GM06990 (cell line): ENCODE measurements around the gene ELL.

ENCODE experiments used
- DNase-seq: peaks from one replicate; pipeline ENCODE4 v3.0.0-alpha.2; 2011; ENCODE audit not compliant: insufficient read length; ENCODE audit errors: extremely low read depth
- H3K27me3 ChIP-seq: replicated peaks from 2 replicates; pipeline ENCODE4 v1.6.0; 2011; ENCODE audit warnings: low read length; ENCODE audit not compliant: control insufficient read depth, insufficient read depth
- H3K36me3 ChIP-seq: 2 replicates; pipeline ENCODE4 v1.5.1; 2011; ENCODE audit warnings: low read length; ENCODE audit not compliant: control insufficient read depth, insufficient read depth
- H3K4me3 ChIP-seq: replicated peaks from 2 replicates; pipeline ENCODE4 v1.5.1; 2011; ENCODE audit warnings: low read depth, mild to moderate bottlenecking, control low read depth, low read length
- CTCF ChIP-seq: IDR thresholded peaks from 2 replicates; pipeline ENCODE4 v1.5.1; 2011; ENCODE audit warnings: low read length, control low read depth, mild to moderate bottlenecking, inconsistent platforms; ENCODE audit not compliant: insufficient read depth, poor library complexity, severe bottlenecking

Gene ELL

GRCh38 chr19:18419195-18419698 lies 102.6 kb downstream of the ELL start, which contains the start of gene SSBP4:
TSS of gene SSBP4 (plus strand) at chr19:18419398. CDS start at chr19:18419649, 251 bp downstream.
- H3K36me3 ChIP-seq, result no peaks in the 10 kb centered on the region
- no peaks in the 10 kb centered on the region for H3K27me3 ChIP-seq
- peak; percentile 84 for DNase-seq
- no peak for TF ChIP-seq CTCF
- H3K4me3 ChIP-seq, result peak within 1 kb of the TSS; percentile 76

GRCh38 chr19:18418483-18419194 lies 103.2 kb downstream of the ELL start:
- no peaks in the 10 kb centered on the region for H3K27me3 ChIP-seq
- no peaks in the 10 kb centered on the region for H3K36me3 ChIP-seq
- TF ChIP-seq CTCF, result no peak
- peak; percentile 60 for DNase-seq
- peak overlapping the region; percentile 48 for H3K4me3 ChIP-seq

GRCh38 chr19:18418029-18418482 lies 103.8 kb downstream of the ELL start:
- Histone ChIP-seq H3K4me3 (peak overlapping the region; percentile 33), H3K36me3 (no peaks in the 10 kb centered on the region), H3K27me3 (no peaks in the 10 kb centered on the region)
- no peak for TF ChIP-seq CTCF
- no peak for DNase-seq

- Histone ChIP-seq H3K36me3 (no peaks in the 10 kb centered on the region), H3K4me3 (peak overlapping the region; percentile 33), H3K27me3 (no peaks in the 10 kb centered on the region)
- no peak for TF ChIP-seq CTCF
- peak; percentile 76 for DNase-seq
Measured at GRCh38 chr19:18417250-18418028, 104.4 kb downstream of the ELL start.

- TF ChIP-seq CTCF, result no peak
- peak; percentile 82 for DNase-seq
- peak overlapping the region; percentile 33 for H3K4me3 ChIP-seq
- H3K27me3 ChIP-seq, result no peaks in the 10 kb centered on the region
- no peaks in the 10 kb centered on the region for H3K36me3 ChIP-seq
Measured at GRCh38 chr19:18416778-18417249, 105.1 kb downstream of the ELL start.
